ENCODE results near the gene TPP1. TPM values are rescaled to one million over a fixed set of nuclear protein-coding genes. Genes with fewer than 3 reads are reported as not detected.
A peak's percentile ranks its signal among the peaks of the same experiment; 100 is the strongest.

TPP1 gene
- total and polyA plus RNA-seq, 11 donors = 38.5 to 169 (median 79.7) TPM

DNA sequence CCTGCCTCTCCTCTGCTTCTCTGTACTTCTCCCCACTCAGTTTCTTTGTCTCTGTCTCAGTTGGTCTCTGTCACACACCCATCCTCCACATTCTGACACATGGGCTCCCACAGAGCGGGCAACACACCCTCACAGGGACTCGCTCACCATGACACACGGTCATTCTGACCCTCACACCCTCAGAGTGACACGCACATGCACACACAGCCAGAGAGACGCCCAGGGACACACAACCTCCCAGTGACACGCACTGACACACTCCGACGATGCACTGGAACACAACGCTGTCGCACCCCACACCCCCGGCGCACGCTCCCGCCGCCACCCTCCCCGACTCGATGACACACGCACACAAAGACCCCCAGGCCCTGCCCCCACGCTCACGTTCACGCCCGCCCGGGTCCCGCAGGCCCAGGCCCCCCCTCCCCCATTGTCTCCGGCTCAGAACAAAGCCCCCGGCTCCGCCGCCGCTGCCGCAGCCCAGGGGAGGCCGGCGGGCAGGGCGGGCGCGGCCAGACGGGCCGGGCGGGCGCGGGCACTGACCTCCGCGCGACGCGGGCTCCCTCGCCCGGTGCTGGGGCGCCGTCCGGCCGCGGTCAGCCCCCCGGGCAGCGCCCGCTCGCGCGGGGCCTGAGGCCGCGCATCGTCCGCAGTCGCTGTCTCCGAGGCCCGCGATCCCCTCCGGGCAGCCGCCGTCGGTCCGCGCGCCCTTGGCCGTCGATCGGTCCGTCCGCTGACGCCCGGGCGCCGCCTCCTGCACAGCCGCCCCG lies 36.0 kb upstream of the TPP1 start:
- peak; percentile 30 to 58 (median 53) for ATAC-seq
- intact Hi-C loops (cut with DNase I) = loop anchor here in 1 of 10 donors (5.0 kb wide), 1 partner anchor 43 kb away; the partner anchor contains the start of gene TAF10

DNA sequence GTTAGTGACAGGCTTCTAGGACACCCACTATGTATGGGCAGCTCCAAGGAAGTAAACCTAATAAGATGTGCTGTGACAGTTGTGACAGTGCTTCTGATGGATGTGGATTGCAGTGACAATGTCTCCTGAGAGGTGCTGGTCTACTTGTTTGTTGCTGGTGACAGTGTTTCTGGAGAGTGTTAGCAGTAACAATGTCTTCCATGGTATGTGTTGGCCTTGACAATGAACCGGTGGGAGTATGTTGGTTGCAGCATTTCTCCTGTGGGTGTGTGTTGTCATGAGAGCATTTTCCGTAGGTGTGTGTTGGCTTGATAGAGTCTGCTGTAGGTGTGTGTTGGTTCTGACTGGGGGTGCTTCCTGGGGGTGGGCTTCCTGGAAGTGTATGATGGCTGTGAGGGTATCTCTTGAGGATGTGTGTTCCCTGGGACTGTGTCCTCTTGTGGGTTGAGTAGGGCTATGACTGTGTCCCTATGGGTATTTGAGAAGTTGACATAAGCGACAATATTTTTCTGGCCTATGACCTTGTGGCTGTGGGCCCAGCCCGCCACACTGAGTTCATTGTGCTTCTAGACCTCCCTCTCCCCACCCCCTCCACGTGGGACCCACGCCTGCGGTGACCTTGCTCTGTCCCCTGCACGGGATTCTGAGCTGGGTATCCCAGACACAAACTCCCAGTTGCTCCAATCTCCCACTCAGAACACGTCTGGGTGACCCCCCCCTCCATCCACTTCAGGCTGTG lies 35.2 kb upstream of the TPP1 start:
- Histone ChIP-seq H3K27me3 (peaks cover 0 to 8% (median 0%) of the 10 kb centered on the region in 9 donors), H3K27ac (peak overlapping the region in 11 of 12 donors; percentile 20 to 93 (median 83)), H3K4me1 (peaks cover 0 to 51% (median 18%) of the 10 kb centered on the region in 12 donors), H3K9me3 (no peaks in the 10 kb centered on the region), H3K36me3 (no peaks in the 10 kb centered on the region), H3K4me3 (peak overlapping the region in 11 of 12 donors; percentile 37 to 68 (median 56))
- intact Hi-C loops (cut with DNase I) = loop anchor here in 1 of 10 donors (5.0 kb wide), 1 partner anchor 42 kb away; the partner anchor contains the start of gene TAF10
- ATAC-seq (peak; percentile 13 to 68 (median 36)), DNase-seq (peak in 2 of 5 donors; percentile 45 to 62)
- TF ChIP-seq POLR2A (IDR thresholded peaks at IDR 0.05) = no peak
- TF ChIP-seq, protein P1, sequence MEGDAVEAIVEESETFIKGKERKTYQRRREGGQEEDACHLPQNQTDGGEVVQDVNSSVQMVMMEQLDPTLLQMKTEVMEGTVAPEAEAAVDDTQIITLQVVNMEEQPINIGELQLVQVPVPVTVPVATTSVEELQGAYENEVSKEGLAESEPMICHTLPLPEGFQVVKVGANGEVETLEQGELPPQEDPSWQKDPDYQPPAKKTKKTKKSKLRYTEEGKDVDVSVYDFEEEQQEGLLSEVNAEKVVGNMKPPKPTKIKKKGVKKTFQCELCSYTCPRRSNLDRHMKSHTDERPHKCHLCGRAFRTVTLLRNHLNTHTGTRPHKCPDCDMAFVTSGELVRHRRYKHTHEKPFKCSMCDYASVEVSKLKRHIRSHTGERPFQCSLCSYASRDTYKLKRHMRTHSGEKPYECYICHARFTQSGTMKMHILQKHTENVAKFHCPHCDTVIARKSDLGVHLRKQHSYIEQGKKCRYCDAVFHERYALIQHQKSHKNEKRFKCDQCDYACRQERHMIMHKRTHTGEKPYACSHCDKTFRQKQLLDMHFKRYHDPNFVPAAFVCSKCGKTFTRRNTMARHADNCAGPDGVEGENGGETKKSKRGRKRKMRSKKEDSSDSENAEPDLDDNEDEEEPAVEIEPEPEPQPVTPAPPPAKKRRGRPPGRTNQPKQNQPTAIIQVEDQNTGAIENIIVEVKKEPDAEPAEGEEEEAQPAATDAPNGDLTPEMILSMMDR (IDR thresholded peaks at IDR 0.05) = no peak
- 27 to 41% (median 29%) methylated on average over 9 of the region's 9 CpGs for WGBS, 4 donors

More for the DNA sequence above, 36.0 kb upstream of the TPP1 start:
- Histone ChIP-seq H3K4me1 (peaks cover 0 to 51% (median 18%) of the 10 kb centered on the region in 12 donors), H3K9me3 (no peaks in the 10 kb centered on the region), H3K36me3 (no peaks in the 10 kb centered on the region), H3K27me3 (peaks cover 0 to 8% (median 0%) of the 10 kb centered on the region in 9 donors), H3K4me3 (peak overlapping the region; percentile 20 to 68 (median 55)), H3K27ac (peak overlapping the region; percentile 1 to 93 (median 81))
- peak in 4 of 5 donors; percentile 42 to 64 (median 50) for DNase-seq
- TF ChIP-seq POLR2A (IDR thresholded peaks at IDR 0.05) = no peak
- TF ChIP-seq, protein P1 (IDR thresholded peaks at IDR 0.05) = no peak
- WGBS, 4 donors = 1 to 16% (median 5%) methylated on average over 7 to 84 of the region's 84 CpGs

DNA sequence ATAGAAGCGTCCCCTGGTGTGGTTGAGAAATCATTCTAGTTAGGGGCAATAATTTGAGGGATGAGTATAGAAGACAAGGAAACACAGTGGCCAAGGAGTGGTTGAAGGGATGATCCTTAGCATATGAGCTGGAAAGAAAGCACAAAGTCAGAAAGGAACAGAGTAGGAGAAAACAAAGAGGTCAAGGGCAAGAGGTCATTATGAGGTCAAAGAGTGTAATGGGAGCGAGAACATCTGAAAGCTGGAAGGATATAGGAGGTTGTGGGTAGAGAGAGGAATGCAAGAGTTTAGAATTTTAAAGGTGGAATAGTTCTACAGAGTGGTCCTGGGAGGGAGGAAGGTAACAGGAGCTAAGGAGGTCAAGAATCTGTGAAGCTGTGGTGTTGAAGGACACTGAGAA lies 34.4 kb upstream of the TPP1 start:
- Histone ChIP-seq H3K27me3 (peaks cover 0 to 8% (median 0%) of the 10 kb centered on the region in 9 donors), H3K4me1 (peaks cover 0 to 57% (median 20%) of the 10 kb centered on the region in 12 donors), H3K9me3 (no peaks in the 10 kb centered on the region), H3K36me3 (no peaks in the 10 kb centered on the region), H3K4me3 (no peak overlapping the region), H3K27ac (peak overlapping the region in 1 of 12 donors; percentile 83)
- WGBS, 4 donors = 91 to 96% (median 93%) methylated on average over 2 of the region's 2 CpGs
- intact Hi-C loops (cut with DNase I) = no loop called here
- TF ChIP-seq POLR2A (IDR thresholded peaks at IDR 0.05) = no peak
- TF ChIP-seq, protein P1 (IDR thresholded peaks at IDR 0.05) = no peak
- ATAC-seq (no peak), DNase-seq (no peak)

DNA sequence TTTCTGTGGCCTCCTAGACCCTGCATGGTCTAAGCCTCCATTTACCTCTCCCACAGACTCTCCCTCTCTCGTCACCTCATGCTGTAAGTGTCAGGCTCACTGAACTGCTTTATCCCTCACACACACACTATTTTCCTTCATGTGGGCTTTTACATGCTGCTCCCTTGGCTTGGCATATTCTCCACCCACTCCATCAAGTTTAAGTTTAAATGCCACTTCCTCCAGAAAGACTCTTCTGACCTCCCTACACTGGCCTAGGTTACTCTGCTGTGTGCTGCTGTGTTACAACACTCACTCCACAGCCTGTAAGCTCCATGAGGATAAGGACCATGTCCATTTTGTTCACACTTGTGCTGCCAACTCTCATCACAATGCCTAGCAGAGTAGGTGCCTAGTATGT lies 33.9 kb upstream of the TPP1 start:
- TF ChIP-seq, protein P1 (IDR thresholded peaks at IDR 0.05) = no peak
- TF ChIP-seq POLR2A (IDR thresholded peaks at IDR 0.05) = no peak
- no peak for DNase-seq
- Histone ChIP-seq H3K27me3 (peaks cover 0 to 8% (median 0%) of the 10 kb centered on the region in 9 donors), H3K9me3 (no peaks in the 10 kb centered on the region), H3K4me1 (peaks cover under 1 to 63% (median 25%) of the 10 kb centered on the region in 12 donors), H3K4me3 (no peak overlapping the region), H3K27ac (peak overlapping the region in 1 of 12 donors; percentile 83), H3K36me3 (no peaks in the 10 kb centered on the region)
- WGBS, 4 donors = 96 to 98% (median 97%) methylated on average over 1 of the region's 1 CpG
- intact Hi-C loops (cut with DNase I) = no loop called here
- ATAC-seq = no peak
